DMS 273 treated with DMSO at 0.1 percent for 48 hours (cell line): Measurements from ENCODE around the gene MKRN2OS.

Source experiments
- DNase-seq: peaks from one replicate; lab custom pipeline; 2025; lab: John Stamatoyannopoulos, UW

The MKRN2OS gene

GRCh38 chr3:12513694-12514446 is 31.4 kb downstream of the MKRN2OS start:
- DNase-seq = no peak

GRCh38 chr3:12512534-12513118 is 32.7 kb downstream of the MKRN2OS start:
- DNase-seq = no peak

DNA sequence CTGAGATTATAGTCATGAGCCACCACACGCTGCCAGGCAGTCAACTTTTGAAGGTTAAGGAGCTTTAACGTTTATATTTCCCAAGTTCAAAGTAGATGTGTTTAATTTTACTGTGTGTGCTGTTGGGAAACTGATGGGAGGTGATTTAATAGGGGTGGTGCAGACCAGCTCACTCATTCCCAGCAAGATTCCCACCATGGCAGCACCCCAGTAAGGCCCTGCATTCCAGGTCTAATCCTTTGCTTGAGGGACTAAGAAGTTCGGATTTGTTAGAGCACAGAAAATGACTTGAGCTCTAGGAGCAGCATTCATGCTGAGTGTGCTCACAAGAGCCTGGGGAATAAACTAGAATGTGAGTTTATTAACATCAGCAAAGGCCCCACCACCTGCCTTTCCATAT is 35.8 kb downstream of the MKRN2OS start:
- no peak for DNase-seq

DNA sequence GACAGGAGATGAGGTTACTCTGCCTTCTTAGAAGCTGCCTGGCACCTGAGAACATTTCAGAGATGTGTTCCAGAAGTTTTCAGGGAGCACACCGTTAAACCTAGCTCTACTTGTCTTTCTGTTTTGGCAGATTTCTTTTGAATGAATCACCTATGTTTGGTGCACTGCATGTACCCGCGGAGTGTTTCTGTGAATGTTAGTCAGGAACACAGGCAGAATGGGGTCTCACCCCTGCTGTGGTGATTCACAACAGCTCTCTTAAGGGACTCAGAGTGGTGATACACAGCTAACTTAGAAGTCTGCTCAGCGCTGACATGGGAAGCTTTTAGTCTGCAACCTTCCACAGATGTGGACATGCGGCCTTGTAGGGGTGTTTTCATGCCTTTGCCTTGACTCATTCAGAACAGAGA is 37.0 kb downstream of the MKRN2OS start:
- DNase-seq = no peak

GRCh38 chr3:12507591-12508281 is 37.6 kb downstream of the MKRN2OS start:
- peak; percentile 63 for DNase-seq

DNA sequence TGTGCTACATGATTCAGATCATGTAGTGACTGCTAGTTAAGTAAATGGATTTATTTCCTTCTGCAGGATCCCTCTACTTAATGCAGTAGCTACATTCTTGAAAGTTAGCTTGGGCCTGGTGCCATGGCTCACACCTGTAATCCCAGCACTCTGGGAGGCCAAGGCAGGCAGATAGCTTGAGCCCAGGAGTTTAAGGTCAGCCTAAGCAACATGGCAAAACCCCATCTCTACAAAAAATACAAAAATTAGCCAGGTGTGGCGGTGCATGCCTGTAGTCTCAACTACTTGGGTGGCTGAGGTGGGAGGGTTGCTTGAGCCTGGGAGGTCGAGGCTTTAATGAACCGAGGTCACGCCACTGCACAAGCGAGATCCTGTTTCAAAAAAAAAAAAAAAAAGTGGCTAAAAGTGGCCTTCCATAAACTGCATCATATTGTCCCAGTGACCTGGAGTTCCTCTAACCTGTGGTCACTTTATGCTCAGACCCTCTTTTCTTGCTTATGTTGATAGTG is 39.0 kb downstream of the MKRN2OS start:
- DNase-seq = no peak

DNA sequence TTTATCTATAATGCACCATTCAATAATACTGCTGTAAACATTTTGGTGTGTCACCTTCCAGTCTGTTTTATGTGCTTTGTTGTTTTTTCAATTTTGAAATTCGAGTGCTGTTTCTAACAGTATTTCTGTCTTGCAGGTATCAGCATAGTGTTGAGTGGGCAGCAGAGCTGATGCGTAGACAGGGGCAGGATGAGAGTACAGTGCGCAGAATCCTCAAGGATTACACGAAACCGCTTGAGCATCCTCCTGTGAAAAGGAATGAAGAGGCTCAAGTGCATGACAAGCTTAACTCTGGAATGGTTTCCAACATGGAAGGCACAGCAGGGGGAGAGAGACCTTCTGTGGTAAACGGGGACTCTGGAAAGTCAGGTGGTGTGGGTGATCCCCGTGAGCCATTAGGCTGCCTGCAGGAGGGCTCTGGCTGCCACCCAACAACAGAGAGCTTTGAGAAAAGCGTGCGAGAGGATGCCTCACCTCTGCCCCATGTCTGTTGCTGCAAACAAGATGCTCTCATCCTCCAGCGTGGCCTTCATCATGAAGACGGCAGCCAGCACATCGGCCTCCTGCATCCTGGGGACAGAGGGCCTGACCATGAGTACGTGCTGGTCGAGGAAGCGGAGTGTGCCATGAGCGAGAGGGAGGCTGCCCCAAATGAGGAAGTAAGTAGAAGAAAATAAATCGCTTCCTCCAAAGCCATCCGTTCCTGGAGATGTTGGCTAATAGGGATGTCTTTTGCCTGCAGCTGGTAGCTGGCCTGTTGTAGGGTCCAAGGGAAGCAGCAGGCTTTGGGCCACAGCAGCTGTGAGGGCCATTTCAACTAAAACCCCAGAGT is 42.0 kb downstream of the MKRN2OS start:
- no peak for DNase-seq

GRCh38 chr3:12501360-12502020 is 43.8 kb downstream of the MKRN2OS start:
- no peak for DNase-seq

DNA sequence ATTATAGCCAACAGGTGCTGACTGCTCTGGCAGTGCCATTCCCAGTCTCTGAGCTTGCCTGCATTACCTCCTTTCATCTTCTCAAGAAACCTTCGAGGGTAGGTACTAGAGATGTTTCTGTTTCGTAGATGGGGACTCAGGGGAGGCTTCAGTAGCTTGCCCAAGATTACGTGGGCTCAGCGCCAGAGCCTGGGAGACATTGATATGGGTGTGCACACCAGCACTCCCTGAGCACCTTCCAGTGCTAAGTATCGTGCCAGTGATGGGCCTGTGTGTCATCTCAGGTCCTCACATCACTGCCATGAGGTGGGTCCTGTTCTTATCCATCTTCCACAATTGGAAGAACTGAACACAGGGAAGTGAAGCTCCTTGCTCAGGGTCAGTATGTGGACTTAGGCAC is 45.8 kb downstream of the MKRN2OS start:
- DNase-seq = no peak

- no peak for DNase-seq
Observed at GRCh38 chr3:12496453-12496761, 48.9 kb downstream of the MKRN2OS start.

GRCh38 chr3:12495749-12496452 is 49.4 kb downstream of the MKRN2OS start:
- DNase-seq = no peak

DNA sequence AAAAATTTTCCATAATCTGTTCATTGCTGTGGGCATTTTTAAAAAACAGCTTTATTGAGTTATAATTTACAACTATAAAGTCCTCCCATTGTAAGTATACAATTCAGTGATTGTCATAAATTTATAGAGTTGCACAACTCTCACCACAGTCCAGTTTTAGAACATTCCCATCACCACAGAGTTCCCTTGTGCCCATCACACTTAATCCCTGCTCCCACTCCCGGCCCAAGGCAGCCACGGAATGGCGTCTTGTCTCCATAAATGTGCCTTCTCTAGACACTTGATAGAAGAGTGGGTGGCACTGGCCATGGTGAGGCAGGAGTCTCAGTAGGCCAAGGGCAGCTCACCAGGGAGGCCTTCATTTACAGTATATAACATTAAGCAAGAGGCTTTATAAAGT is 54.8 kb downstream of the MKRN2OS start:
- no peak for DNase-seq

DNA sequence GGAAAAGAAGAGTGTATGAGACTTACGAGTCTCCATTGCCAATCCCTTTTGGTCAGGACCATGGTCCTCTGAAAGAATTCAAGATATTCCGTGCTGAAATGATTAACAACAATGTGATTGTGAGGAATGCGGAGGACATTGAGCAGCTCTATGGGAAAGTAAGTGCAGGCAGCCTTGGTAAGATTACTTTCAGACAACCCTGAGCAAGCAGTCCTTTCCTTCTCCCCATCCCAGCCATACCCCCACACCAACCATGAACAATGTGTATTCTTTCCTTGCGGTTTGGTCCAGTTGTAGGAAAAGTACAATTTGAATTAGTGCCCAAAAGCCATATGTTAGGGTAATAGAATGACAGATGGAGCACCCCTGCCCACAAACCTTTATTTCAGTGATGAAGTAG is 55.5 kb downstream of the MKRN2OS start:
- no peak for DNase-seq
